A549 (cell line): Measurements from ENCODE around the gene TBX15.

Source experiments
- CEBPB ChIP-seq, 2 experiments: fragments of >200 bp in 1 of 2; sonication (Bioruptor Twin) in 1 of 2; formaldehyde crosslinking in 1 of 2; IDR thresholded peaks; 2 replicates each; pipeline ENCODE4 v1.6.1; 2012 to 2016
- CHD4 ChIP-seq: fragments of 200-600 bp; sonication (generic); IDR thresholded peaks from 2 replicates; pipeline ENCODE4 v1.6.1; 2016; ENCODE audit warnings: antibody characterized with exemption, mild to moderate bottlenecking, borderline replicate concordance
- EP300 ChIP-seq, 2 experiments: fragments of >200 bp; sonication (Bioruptor Twin); formaldehyde crosslinking; IDR thresholded peaks; 2 replicates in 1 of 2; 3 replicates in 1 of 2; pipeline ENCODE4 v1.6.1; 2016 to 2017
- HDAC2 ChIP-seq: fragments of 200-600 bp; sonication (generic); IDR thresholded peaks from 2 replicates; pipeline ENCODE4 v1.6.1; 2016
- JUN ChIP-seq, 2 experiments: fragments of >200 bp; sonication (Bioruptor Twin); formaldehyde crosslinking; IDR thresholded peaks; 2 replicates in 1 of 2; 3 replicates in 1 of 2; pipeline ENCODE4 v1.6.1; 2016 to 2017
- NPAS2 ChIP-seq: fragments of 250-450 bp; sonication (Bioruptor Pico); IDR thresholded peaks from 2 replicates; pipeline ENCODE4 v1.8.0; 2022; ENCODE audit warnings: mild to moderate bottlenecking, moderate library complexity, borderline replicate concordance
- NR3C1 ChIP-seq: fragments of >200 bp; sonication (Bioruptor Twin); formaldehyde crosslinking; IDR thresholded peaks from 3 replicates; pipeline ENCODE4 v1.6.1; 2017
- PHF8 ChIP-seq: fragments of 200-600 bp; sonication (generic); IDR thresholded peaks from 2 replicates; pipeline ENCODE4 v1.6.1; 2016; ENCODE audit warnings: low read depth, mild to moderate bottlenecking, antibody characterized with exemption, moderate library complexity, borderline replicate concordance
- POLR2A ChIP-seq: IDR thresholded peaks from 2 replicates; pipeline ENCODE4 v1.6.1; 2012; ENCODE audit warnings: mild to moderate bottlenecking, low read length
- SMC3 ChIP-seq: fragments of >200 bp; sonication (Bioruptor Twin); formaldehyde crosslinking; IDR thresholded peaks from 3 replicates; pipeline ENCODE4 v1.6.1; 2018; ENCODE audit warnings: inconsistent platforms
- TF ChIP-seq, protein P1 (sequence below): fragments of >200 bp; sonication (Bioruptor Twin); formaldehyde crosslinking; IDR thresholded peaks from 3 replicates; pipeline ENCODE4 v1.5.1; 2016
- TF ChIP-seq, protein P2 (sequence below): fragments of 150-350 bp; IDR thresholded peaks from 2 replicates; pipeline ENCODE4 v1.6.1; 2014; ENCODE audit warnings: low read depth, mild to moderate bottlenecking, low read length
- TF ChIP-seq, protein P3 (sequence below): IDR thresholded peaks from 2 replicates; pipeline ENCODE4 v1.6.1; 2012

DNA sequence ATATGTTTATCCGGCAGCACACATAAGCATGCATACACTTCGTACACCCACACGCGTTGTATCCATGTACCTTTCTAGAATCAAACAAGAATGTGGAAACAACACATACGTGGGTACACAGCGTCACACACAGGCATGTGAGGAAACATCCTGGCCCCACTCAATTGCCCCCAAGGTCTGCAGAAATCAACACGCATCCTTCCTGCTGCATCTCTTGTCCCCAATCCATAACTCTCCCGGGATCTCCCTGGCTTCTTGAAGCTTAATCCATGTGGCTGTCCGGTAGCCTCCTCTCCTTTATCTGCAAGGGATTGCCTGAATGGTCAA, 5.5 kb upstream of the TBX15 start:
- TF ChIP-seq, protein P1, sequence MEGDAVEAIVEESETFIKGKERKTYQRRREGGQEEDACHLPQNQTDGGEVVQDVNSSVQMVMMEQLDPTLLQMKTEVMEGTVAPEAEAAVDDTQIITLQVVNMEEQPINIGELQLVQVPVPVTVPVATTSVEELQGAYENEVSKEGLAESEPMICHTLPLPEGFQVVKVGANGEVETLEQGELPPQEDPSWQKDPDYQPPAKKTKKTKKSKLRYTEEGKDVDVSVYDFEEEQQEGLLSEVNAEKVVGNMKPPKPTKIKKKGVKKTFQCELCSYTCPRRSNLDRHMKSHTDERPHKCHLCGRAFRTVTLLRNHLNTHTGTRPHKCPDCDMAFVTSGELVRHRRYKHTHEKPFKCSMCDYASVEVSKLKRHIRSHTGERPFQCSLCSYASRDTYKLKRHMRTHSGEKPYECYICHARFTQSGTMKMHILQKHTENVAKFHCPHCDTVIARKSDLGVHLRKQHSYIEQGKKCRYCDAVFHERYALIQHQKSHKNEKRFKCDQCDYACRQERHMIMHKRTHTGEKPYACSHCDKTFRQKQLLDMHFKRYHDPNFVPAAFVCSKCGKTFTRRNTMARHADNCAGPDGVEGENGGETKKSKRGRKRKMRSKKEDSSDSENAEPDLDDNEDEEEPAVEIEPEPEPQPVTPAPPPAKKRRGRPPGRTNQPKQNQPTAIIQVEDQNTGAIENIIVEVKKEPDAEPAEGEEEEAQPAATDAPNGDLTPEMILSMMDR = no peak
- TF ChIP-seq SMC3 (no peak), CEBPB (IDR thresholded peaks at IDR 0.05) (no peak), JUN (IDR thresholded peaks at IDR 0.05) (no peak), HDAC2 (no peak), POLR2A (no peak), NPAS2 (CRISPR knock-in tag) (no peak), NR3C1 (no peak), EP300 (IDR thresholded peaks at IDR 0.05) (no peak), PHF8 (no peak), CHD4 (no peak)
- TF ChIP-seq, protein P2, sequence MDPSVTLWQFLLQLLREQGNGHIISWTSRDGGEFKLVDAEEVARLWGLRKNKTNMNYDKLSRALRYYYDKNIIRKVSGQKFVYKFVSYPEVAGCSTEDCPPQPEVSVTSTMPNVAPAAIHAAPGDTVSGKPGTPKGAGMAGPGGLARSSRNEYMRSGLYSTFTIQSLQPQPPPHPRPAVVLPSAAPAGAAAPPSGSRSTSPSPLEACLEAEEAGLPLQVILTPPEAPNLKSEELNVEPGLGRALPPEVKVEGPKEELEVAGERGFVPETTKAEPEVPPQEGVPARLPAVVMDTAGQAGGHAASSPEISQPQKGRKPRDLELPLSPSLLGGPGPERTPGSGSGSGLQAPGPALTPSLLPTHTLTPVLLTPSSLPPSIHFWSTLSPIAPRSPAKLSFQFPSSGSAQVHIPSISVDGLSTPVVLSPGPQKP = no peak
- TF ChIP-seq, protein P3, sequence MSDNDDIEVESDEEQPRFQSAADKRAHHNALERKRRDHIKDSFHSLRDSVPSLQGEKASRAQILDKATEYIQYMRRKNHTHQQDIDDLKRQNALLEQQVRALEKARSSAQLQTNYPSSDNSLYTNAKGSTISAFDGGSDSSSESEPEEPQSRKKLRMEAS = no peak
